ENCODE results near the gene EPC1. TPM values are rescaled to one million over a fixed set of nuclear protein-coding genes. Genes with fewer than 3 reads are reported as not detected.

The EPC1 gene
- total and polyA plus RNA-seq, 12 donors, result 8.4 to 25.4 (median 19.0) TPM

DNA sequence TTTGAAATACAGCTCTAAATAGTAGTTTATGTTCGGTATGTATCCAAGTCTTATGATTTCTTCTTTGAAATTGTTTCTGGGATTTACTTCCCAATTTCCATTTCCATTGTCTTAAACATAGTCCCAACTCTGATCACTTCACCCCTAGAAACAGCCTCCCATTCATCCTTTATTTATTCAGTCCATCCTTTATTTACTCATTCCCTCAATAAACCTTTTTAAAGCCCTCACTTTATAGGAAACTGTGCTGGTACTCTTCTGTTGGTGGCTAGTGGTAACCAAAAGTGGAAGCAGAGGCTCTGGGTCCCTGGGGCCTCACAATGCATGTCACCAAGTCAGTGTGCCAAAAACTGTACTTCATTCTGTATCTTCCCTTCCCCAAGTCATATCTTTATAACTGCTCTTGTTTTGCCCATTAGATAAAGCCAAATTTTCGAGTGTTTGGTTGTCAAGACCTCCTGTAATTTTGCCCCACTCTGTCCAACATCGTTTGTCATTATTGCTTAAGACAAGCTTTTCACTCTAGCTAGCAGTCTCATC is 3.9 kb upstream of the EPC1 start:
- H3K27me3 ChIP-seq, result no peaks in the 10 kb centered on the region
- DNase-seq, result no peak
- no peak overlapping the region for H3K4me3 ChIP-seq
- ATAC-seq, result no peak
- intact Hi-C loops (cut with DNase I), result no loop called here
- no peak overlapping the region for H3K27ac ChIP-seq
- H3K9me3 ChIP-seq, result no peaks in the 10 kb centered on the region
- peaks cover 0 to 62% (median 42%) of the 10 kb centered on the region in 9 donors for H3K4me1 ChIP-seq
- WGBS, 2 donors, result 75 to 77% methylated on average over 3 of the region's 3 CpGs
- TF ChIP-seq, protein P1, sequence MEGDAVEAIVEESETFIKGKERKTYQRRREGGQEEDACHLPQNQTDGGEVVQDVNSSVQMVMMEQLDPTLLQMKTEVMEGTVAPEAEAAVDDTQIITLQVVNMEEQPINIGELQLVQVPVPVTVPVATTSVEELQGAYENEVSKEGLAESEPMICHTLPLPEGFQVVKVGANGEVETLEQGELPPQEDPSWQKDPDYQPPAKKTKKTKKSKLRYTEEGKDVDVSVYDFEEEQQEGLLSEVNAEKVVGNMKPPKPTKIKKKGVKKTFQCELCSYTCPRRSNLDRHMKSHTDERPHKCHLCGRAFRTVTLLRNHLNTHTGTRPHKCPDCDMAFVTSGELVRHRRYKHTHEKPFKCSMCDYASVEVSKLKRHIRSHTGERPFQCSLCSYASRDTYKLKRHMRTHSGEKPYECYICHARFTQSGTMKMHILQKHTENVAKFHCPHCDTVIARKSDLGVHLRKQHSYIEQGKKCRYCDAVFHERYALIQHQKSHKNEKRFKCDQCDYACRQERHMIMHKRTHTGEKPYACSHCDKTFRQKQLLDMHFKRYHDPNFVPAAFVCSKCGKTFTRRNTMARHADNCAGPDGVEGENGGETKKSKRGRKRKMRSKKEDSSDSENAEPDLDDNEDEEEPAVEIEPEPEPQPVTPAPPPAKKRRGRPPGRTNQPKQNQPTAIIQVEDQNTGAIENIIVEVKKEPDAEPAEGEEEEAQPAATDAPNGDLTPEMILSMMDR (IDR thresholded peaks at IDR 0.05), result no peak
- no peaks in the 10 kb centered on the region for H3K36me3 ChIP-seq

DNA sequence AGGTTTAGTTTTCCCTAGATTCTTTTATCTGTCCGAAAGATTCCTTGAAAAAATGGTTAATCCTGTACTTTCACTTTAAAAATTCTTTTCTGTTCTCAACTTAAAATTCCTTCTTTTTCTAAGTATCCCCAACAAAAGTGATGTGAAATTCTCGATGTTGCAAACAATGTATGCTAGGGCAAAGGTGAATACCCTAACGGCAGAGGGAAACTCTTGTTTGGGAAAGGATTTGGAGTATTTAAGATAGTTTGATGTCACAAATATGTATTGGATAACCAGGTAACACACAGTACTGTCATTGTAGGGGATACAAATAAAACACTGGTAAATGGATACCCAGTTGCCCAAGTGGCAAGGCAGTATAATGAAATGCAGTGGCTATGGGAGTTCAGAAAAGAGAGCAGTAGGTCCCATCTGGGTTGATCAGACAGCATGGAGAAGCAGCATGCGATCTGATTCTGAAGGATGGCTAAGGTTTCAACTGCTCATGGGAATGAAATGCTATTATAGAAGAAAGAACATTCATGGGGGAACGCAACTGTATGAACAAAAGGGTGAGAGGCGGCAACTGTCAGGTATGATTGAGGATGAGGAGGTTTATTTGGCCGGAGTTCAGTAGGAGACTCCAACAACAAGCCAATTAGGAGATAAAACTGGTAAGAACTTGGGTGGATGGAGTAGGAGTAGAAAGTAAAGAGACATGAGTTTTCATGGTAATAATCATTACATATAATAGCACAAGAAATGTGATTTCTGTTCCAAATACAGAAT is 3.2 kb upstream of the EPC1 start:
- Histone ChIP-seq H3K27ac (no peak overlapping the region), H3K9me3 (no peaks in the 10 kb centered on the region), H3K27me3 (no peaks in the 10 kb centered on the region), H3K4me1 (peaks cover 0 to 69% (median 46%) of the 10 kb centered on the region in 9 donors), H3K36me3 (peaks cover 0 to 4% (median 0%) of the 10 kb centered on the region in 9 donors), H3K4me3 (no peak overlapping the region)
- intact Hi-C loops (cut with DNase I), result loop anchor here in 8 of 10 donors (5.0 to 10.0 kb wide), 4 partner anchors 85 to 295 kb away; partner anchors contain the start of gene KIF5B (in 1 of the 8)
- no peak for ATAC-seq
- 93 to 95% methylated on average over 7 of the region's 7 CpGs for WGBS, 2 donors
- no peak for DNase-seq
- TF ChIP-seq, protein P1 (IDR thresholded peaks at IDR 0.05), result no peak

DNA sequence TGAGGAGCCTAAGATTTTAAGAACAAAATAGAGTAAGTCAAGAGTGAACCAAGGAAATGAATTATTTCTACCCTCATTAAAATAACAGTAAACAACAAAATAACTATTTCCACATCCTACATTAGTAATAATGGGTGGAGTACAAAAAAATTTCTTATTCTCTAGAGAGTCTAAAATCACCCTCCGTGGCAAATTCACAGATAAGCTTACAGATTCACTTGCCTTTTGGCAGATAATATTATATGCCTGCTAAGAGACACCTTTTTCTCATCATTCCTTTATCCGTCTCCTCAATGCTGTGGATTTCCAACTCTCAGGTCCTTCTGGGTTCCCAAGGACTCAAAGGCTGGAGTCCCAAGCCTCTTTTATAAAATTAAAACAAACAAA is 2.2 kb upstream of the EPC1 start:
- no peak for ATAC-seq
- intact Hi-C loops (cut with DNase I), result loop anchor here in 8 of 10 donors (5.0 to 10.0 kb wide), 4 partner anchors 84 to 294 kb away; partner anchors contain the start of gene KIF5B (in 1 of the 8)
- Histone ChIP-seq H3K36me3 (peaks cover 0 to 14% (median 0%) of the 10 kb centered on the region in 9 donors), H3K4me3 (no peak overlapping the region), H3K9me3 (no peaks in the 10 kb centered on the region), H3K27ac (no peak overlapping the region), H3K4me1 (peaks cover 2 to 70% (median 55%) of the 10 kb centered on the region in 9 donors), H3K27me3 (no peaks in the 10 kb centered on the region)
- TF ChIP-seq, protein P1 (IDR thresholded peaks at IDR 0.05), result no peak
- no peak for DNase-seq
- WGBS, 2 donors, result 79 to 83% methylated on average over 2 of the region's 2 CpGs

DNA sequence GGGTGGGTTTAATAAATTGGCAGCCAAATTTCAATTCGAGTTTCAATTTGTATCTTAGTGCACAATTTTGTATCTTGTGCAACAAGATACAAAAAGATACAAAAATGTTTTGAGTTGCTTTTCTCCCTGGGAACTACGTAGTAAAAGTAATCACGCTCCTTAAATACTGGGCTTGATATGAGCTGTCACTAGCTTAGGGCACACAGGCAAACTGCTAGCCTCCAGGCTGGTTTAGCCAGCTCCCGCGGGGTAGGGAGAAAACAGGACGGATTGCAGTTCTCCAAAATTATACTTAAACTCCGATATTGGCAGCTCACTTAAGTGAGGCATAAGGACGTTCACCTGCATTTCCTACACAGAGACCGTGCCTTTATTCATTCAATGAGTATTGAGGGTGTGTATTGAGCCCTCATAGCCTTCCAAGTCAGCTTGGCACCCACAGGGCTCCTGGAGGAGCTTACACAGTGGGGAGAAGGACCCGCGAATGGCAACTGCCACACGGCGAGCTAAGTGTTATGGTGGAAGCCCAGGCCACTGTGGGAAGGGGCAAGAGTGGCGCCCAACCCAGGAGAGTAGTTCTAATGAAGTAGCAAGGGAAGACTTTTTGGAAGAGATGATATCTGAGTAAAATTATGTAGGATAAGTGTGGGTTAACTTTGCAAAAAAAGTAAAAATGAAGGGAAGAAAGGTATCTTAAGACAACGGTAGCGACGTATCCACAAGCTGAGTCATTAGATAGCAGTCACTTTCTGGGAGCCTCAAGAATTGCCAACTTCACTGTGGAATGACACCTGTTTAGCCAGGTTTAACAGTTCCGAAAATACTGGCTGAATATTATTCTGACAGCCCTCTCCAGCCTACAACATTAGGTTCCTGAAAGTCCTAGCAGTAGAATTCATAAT is 1.6 kb upstream of the EPC1 start:
- TF ChIP-seq, protein P1 (IDR thresholded peaks at IDR 0.05), result no peak
- DNase-seq (no peak), ATAC-seq (no peak)
- H3K4me1 ChIP-seq, result peaks cover 2 to 70% (median 55%) of the 10 kb centered on the region in 9 donors
- intact Hi-C loops (cut with DNase I), result loop anchor here in 8 of 10 donors (5.0 to 10.0 kb wide), 4 partner anchors 84 to 294 kb away; partner anchors contain the start of gene KIF5B (in 1 of the 8)
- no peaks in the 10 kb centered on the region for H3K27me3 ChIP-seq
- peaks cover 0 to 20% (median 3%) of the 10 kb centered on the region in 9 donors for H3K36me3 ChIP-seq
- H3K27ac ChIP-seq, result no peak overlapping the region
- 62 to 71% methylated on average over 18 of the region's 18 CpGs for WGBS, 2 donors
- peak overlapping the region in 3 of 10 donors; percentile 87 to 95 (median 93) for H3K4me3 ChIP-seq
- H3K9me3 ChIP-seq, result no peaks in the 10 kb centered on the region

Measured in heart right ventricle (tissue), 16 donors.